Measurements from ENCODE around the gene KANK2.
"Not testable (repeated sequence)": the region's sequence is repeated elsewhere in the genome, so short reads cannot be mapped to it uniquely, and the experiment has no call there.

Gene KANK2

GRCh38 chr19:11172576-11172975 is 24.8 kb downstream of the KANK2 start:
- DNase-seq (ENCODE audit: low spot score), result no peak

- no peak for DNase-seq (ENCODE audit: low spot score)
These were observed 26.2 kb downstream of the KANK2 start for GRCh38 chr19:11171144-11171543.

GRCh38 chr19:11169896-11170678 is 27.3 kb downstream of the KANK2 start:
- no peak for DNase-seq (ENCODE audit: low spot score)

GRCh38 chr19:11168568-11168967 is 28.8 kb downstream of the KANK2 start:
- peak; percentile 91 for DNase-seq (ENCODE audit: low spot score)

GRCh38 chr19:11166281-11167142 is 30.8 kb downstream of the KANK2 start:
- DNase-seq (ENCODE audit: low spot score), result peak; percentile 39

- no peak for DNase-seq (ENCODE audit: low spot score)
These were observed 31.8 kb downstream of the KANK2 start for GRCh38 chr19:11165486-11166030.

- peak; percentile 62 for DNase-seq (ENCODE audit: low spot score)
These were observed 32.4 kb downstream of the KANK2 start for GRCh38 chr19:11164879-11165406.

GRCh38 chr19:11164296-11164695 is 33.0 kb downstream of the KANK2 start:
- no peak for DNase-seq (ENCODE audit: low spot score)

- DNase-seq (ENCODE audit: low spot score), result not testable (repeated sequence)
These were observed 36.9 kb downstream of the KANK2 start for GRCh38 chr19:11160440-11160768.

- no peak for DNase-seq (ENCODE audit: low spot score)
These were observed 37.5 kb downstream of the KANK2 start for GRCh38 chr19:11159598-11160439.

- DNase-seq (ENCODE audit: low spot score), result peak; percentile 100
These were observed 41.8 kb downstream of the KANK2 start, which contains the start of gene SPC24 for GRCh38 chr19:11155373-11156120. TSS of gene SPC24 (minus strand) at chr19:11155782. CDS start at chr19:11155776, 6 bp downstream.

GRCh38 chr19:11154683-11155047 is 42.7 kb downstream of the KANK2 start:
- no peak for DNase-seq (ENCODE audit: low spot score)

- peak; percentile 60 for DNase-seq (ENCODE audit: low spot score)
These were observed 44.9 kb downstream of the KANK2 start for GRCh38 chr19:11152318-11153062.

GRCh38 chr19:11151181-11151580 is 46.2 kb downstream of the KANK2 start:
- no peak for DNase-seq (ENCODE audit: low spot score)

GRCh38 chr19:11148001-11148400 is 49.3 kb downstream of the KANK2 start:
- no peak for DNase-seq (ENCODE audit: low spot score)

- no peak for DNase-seq (ENCODE audit: low spot score)
These were observed 51.8 kb downstream of the KANK2 start for GRCh38 chr19:11145536-11145924.

GRCh38 chr19:11142528-11143171 is 54.7 kb downstream of the KANK2 start:
- peak; percentile 93 for DNase-seq (ENCODE audit: low spot score)

GRCh38 chr19:11141937-11142527 is 55.3 kb downstream of the KANK2 start:
- no peak for DNase-seq (ENCODE audit: low spot score)

GRCh38 chr19:11140896-11141295 is 56.4 kb downstream of the KANK2 start:
- no peak for DNase-seq (ENCODE audit: low spot score)

Data from AG08396 (cell line).